H9 (cell line): ENCODE measurements around the gene GGT6. TPM values are rescaled to one million over a fixed set of nuclear protein-coding genes. Genes with fewer than 3 reads are reported as not detected.

ENCODE experiments used
- DNase-seq: peaks from one replicate; pipeline ENCODE4 v3.0.0-alpha.2; 2017
- H2AFZ ChIP-seq: one replicate; pipeline ENCODE4 v1.6.1; 2013; ENCODE audit warnings: mild to moderate bottlenecking, low read length, control low read depth, moderate library complexity
- H2AK5ac ChIP-seq: 2 replicates; pipeline ENCODE4 v1.6.1; 2013; ENCODE audit warnings: low read length, control low read depth, mixed read lengths; ENCODE audit not compliant: insufficient read length
- H2BK120ac ChIP-seq: one replicate; pipeline ENCODE4 v1.6.1; 2013; ENCODE audit warnings: low read depth, mild to moderate bottlenecking, low read length, control low read depth, inconsistent platforms; ENCODE audit not compliant: poor library complexity, severe bottlenecking
- H2BK12ac ChIP-seq: 2 replicates; pipeline ENCODE4 v1.6.1; 2013; ENCODE audit warnings: low read length, control low read depth, mixed read lengths, low read depth; ENCODE audit not compliant: insufficient read length
- H2BK15ac ChIP-seq: 2 replicates; pipeline ENCODE4 v1.6.1; 2013; ENCODE audit warnings: low read depth, low read length, control low read depth
- H2BK20ac ChIP-seq: one replicate; pipeline ENCODE4 v1.6.1; 2013; ENCODE audit warnings: low read depth, mild to moderate bottlenecking, low read length, control low read depth, inconsistent platforms; ENCODE audit not compliant: poor library complexity, severe bottlenecking
- H2BK5ac ChIP-seq: 2 replicates; pipeline ENCODE4 v1.6.1; 2013; ENCODE audit warnings: low read length, control low read depth, mixed read lengths; ENCODE audit not compliant: insufficient read length
- H3K14ac ChIP-seq: 2 replicates; pipeline ENCODE4 v1.6.1; 2013; ENCODE audit warnings: low read length, control low read depth; ENCODE audit not compliant: insufficient read depth
- H3K18ac ChIP-seq: 2 replicates; pipeline ENCODE4 v1.6.1; 2013; ENCODE audit warnings: low read depth, mild to moderate bottlenecking, mixed read lengths, low read length, control low read depth; ENCODE audit not compliant: insufficient read length
- H3K23ac ChIP-seq: 2 replicates; pipeline ENCODE4 v1.6.1; 2013; ENCODE audit warnings: low read length, control low read depth, mixed read lengths, low read depth; ENCODE audit not compliant: insufficient read length
- H3K23me2 ChIP-seq: 2 replicates; pipeline ENCODE4 v1.6.1; 2013; ENCODE audit warnings: low read depth, mild to moderate bottlenecking, mixed read lengths, low read length, control low read depth; ENCODE audit not compliant: insufficient read length, poor library complexity, severe bottlenecking
- H3K27ac ChIP-seq: 2 replicates; pipeline ENCODE4 v1.5.1; 2013; ENCODE audit warnings: low read length, control low read depth, mixed read lengths, low read depth; ENCODE audit not compliant: insufficient read length
- H3K27me3 ChIP-seq: 2 replicates; pipeline ENCODE4 v1.6.1; 2013; ENCODE audit warnings: low read length, control low read depth, inconsistent platforms; ENCODE audit not compliant: insufficient read depth
- H3K4ac ChIP-seq: 2 replicates; pipeline ENCODE4 v1.6.1; 2013; ENCODE audit warnings: low read depth, mild to moderate bottlenecking, control low read depth, inconsistent platforms, low read length, moderate library complexity
- H3K4me1 ChIP-seq: 2 replicates; pipeline ENCODE4 v1.6.1; 2013; ENCODE audit warnings: low read length, control low read depth, inconsistent platforms; ENCODE audit not compliant: insufficient read depth
- H3K4me2 ChIP-seq: 2 replicates; pipeline ENCODE4 v1.6.1; 2013; ENCODE audit warnings: low read length, control low read depth, mixed read lengths; ENCODE audit not compliant: insufficient read length, insufficient read depth
- H3K56ac ChIP-seq: 2 replicates; pipeline ENCODE4 v1.6.1; 2013; ENCODE audit warnings: low read depth, mild to moderate bottlenecking, mixed read lengths, low read length, control low read depth; ENCODE audit not compliant: insufficient read length
- H3K79me1 ChIP-seq: 2 replicates; pipeline ENCODE4 v1.6.1; 2013; ENCODE audit warnings: low read depth, mild to moderate bottlenecking, moderate library complexity, low read length, control low read depth, inconsistent platforms; ENCODE audit not compliant: insufficient read depth, poor library complexity, severe bottlenecking
- H3K79me2 ChIP-seq: 2 replicates; pipeline ENCODE4 v1.6.1; 2013; ENCODE audit warnings: low read length, control low read depth, inconsistent platforms; ENCODE audit not compliant: insufficient read depth
- H3K9ac ChIP-seq: 2 replicates; pipeline ENCODE4 v1.6.1; 2013; ENCODE audit warnings: low read length, control low read depth, mixed read lengths; ENCODE audit not compliant: insufficient read length; ENCODE audit errors: extremely low read depth
- H3K9me3 ChIP-seq: one replicate; pipeline ENCODE4 v1.6.1; 2013; ENCODE audit warnings: low read depth, low read length, inconsistent platforms; ENCODE audit not compliant: control insufficient read depth
- H3T11ph ChIP-seq: one replicate; pipeline ENCODE4 v1.6.1; 2013; ENCODE audit warnings: mild to moderate bottlenecking, low read length, control low read depth, inconsistent platforms
- H4K20me1 ChIP-seq: one replicate; pipeline ENCODE4 v1.6.1; 2013; ENCODE audit not compliant: control insufficient read depth, insufficient read length, insufficient read depth
- H4K5ac ChIP-seq: 2 replicates; pipeline ENCODE4 v1.6.1; 2013; ENCODE audit warnings: low read depth, mild to moderate bottlenecking, mixed read lengths, low read length, control low read depth; ENCODE audit not compliant: insufficient read length
- H4K8ac ChIP-seq: replicated peaks from 2 replicates; pipeline ENCODE4 v1.6.1; 2013; ENCODE audit warnings: low read length, control low read depth, mixed read lengths, low read depth; ENCODE audit not compliant: insufficient read length
- H4K91ac ChIP-seq: 2 replicates; pipeline ENCODE4 v1.6.1; 2013; ENCODE audit warnings: low read depth, mild to moderate bottlenecking, moderate library complexity, mixed read lengths, low read length, control low read depth; ENCODE audit not compliant: insufficient read length
- H3K27ac Mint-ChIP-seq, 3 experiments: 2 replicates in 2 of 3; 3 replicates in 1 of 3; pipeline ENCODE4 v1.8.0; 2020 to 2021; ENCODE audit warnings: mixed read lengths in 3 of 3, mild to moderate bottlenecking in 1 of 3, moderate library complexity in 1 of 3
- H3K27me3 Mint-ChIP-seq: 2 replicates; pipeline ENCODE4 v1.8.0; 2021; ENCODE audit warnings: low read depth, mild to moderate bottlenecking, moderate library complexity, mixed read lengths
- H3K36me3 Mint-ChIP-seq, 3 experiments: 2 replicates in 2 of 3; 3 replicates in 1 of 3; pipeline ENCODE4 v1.8.0; 2020 to 2021; ENCODE audit warnings: low read depth in 3 of 3, mixed read lengths in 3 of 3; ENCODE audit not compliant: insufficient read depth in 1 of 3
- H3K4me1 Mint-ChIP-seq, 2 experiments: 2 replicates each; pipeline ENCODE4 v1.8.0; 2020; ENCODE audit warnings: mixed read lengths in 2 of 2
- H3K4me3 Mint-ChIP-seq, 2 experiments: 2 replicates in 1 of 2; 3 replicates in 1 of 2; pipeline ENCODE4 v1.8.0; 2020 to 2021; ENCODE audit warnings: mild to moderate bottlenecking in 2 of 2, mixed read lengths in 2 of 2, moderate library complexity in 1 of 2
- H3K9me3 Mint-ChIP-seq, 2 experiments: 2 replicates in 1 of 2; 3 replicates in 1 of 2; pipeline ENCODE4 v1.8.0; 2020; ENCODE audit warnings: mild to moderate bottlenecking in 2 of 2, mixed read lengths in 2 of 2, moderate library complexity in 1 of 2
- WGBS: extraction: QIAGEN DNeasy Blood & Tissue Kit; methylation state at CpG from one replicate; pipeline ENCODE4 v1.1.7; 2013; ENCODE audit warnings: missing lambda C conversion rate, low lambda C conversion rate, mixed read lengths; ENCODE audit not compliant: insufficient read length; ENCODE audit errors: extremely low coverage; 5-methylcytosine and 5-hydroxymethylcytosine counted together
- total RNA-seq: library from RNA; stranded (reverse); gene quantifications from 2 replicates; pipeline ENCODE4 v1.2.1, GENCODE V29; 2021
- TF ChIP-seq, protein P1 (sequence below): fragments of 200-600 bp; sonication (generic); conservative IDR thresholded peaks from 3 replicates; pipeline ENCODE4 v1.8.0; 2021; ENCODE audit warnings: antibody characterized with exemption, mild to moderate bottlenecking

The GGT6 gene
- total RNA-seq, 1 experiment from 2014 or later = 0.17 TPM

DNA sequence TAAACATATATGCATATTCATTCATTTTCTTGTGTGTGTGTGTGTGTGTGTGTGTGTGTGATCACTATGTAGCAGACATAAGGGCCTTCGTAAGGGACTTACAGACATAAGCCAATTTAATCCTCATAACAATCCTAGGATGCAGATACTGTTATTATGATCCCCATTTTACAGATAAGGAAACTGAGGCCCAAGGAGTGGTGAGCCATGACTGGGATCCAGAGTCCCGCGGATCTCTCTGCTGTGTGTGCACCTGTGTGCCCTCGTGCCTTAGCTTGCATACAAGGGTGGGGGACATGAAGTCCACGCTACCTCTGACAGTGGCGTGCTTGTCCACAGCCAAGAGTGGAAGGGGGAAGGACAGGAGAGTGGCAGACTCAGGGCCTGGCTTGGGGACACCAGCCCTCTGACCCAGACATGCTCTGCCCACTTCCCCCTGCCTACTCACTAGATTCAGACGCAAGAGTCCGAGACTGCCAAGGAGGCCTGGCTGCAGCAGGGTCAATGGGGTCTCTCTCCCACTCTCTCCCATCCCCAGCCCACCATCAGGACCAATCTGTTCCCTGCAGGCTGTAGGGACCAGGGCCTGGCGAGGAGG is 14.2 kb upstream of the GGT6 start:
- Histone ChIP-seq H3K18ac (no peak overlapping the region), H4K20me1 (no peaks in the 10 kb centered on the region), H3K14ac (no peak overlapping the region), H3K56ac (no peak overlapping the region), H3K4me2 (no peak overlapping the region), H4K8ac (no peak overlapping the region), H2BK12ac (no peak overlapping the region), H3K9me3 (no peaks in the 10 kb centered on the region), H2AK5ac (no peak overlapping the region), H4K5ac (no peak overlapping the region), H2BK15ac (no peak overlapping the region), H3K4ac (no peak overlapping the region), H3K27ac (no peak overlapping the region), H3K79me1 (no peaks in the 10 kb centered on the region), H3K23me2 (no peaks in the 10 kb centered on the region), H2BK120ac (no peak overlapping the region), H3K27me3 (no peaks in the 10 kb centered on the region), H4K91ac (no peak overlapping the region), H3K9ac (no peak overlapping the region), H2BK5ac (no peak overlapping the region), H2AFZ (no peak overlapping the region), H2BK20ac (no peak overlapping the region), H3K79me2 (no peaks in the 10 kb centered on the region), H3T11ph (no peak overlapping the region), H3K4me1 (peaks cover 5% of the 10 kb centered on the region; the same call in 1 of the 2 replicates), H3K23ac (no peak overlapping the region)
- Mint-ChIP-seq H3K36me3 (peaks cover 0 to 6% (median 0%) of the 10 kb centered on the region in 3 experiments; a peak in 1 of 7 replicates), H3K27ac (no peak overlapping the region), H3K27me3 (peaks cover 2% of the 10 kb centered on the region), H3K9me3 (peaks cover 0 to 3% of the 10 kb centered on the region in 2 experiments; a peak in 2 of 5 replicates), H3K4me1 (peaks cover 20 to 41% of the 10 kb centered on the region in 2 experiments), H3K4me3 (no peak overlapping the region; a peak in 1 of 5 replicates)
- no CpG with 5 or more reads among the region's 9 CpGs for WGBS
- no peak for DNase-seq
- TF ChIP-seq, protein P1, sequence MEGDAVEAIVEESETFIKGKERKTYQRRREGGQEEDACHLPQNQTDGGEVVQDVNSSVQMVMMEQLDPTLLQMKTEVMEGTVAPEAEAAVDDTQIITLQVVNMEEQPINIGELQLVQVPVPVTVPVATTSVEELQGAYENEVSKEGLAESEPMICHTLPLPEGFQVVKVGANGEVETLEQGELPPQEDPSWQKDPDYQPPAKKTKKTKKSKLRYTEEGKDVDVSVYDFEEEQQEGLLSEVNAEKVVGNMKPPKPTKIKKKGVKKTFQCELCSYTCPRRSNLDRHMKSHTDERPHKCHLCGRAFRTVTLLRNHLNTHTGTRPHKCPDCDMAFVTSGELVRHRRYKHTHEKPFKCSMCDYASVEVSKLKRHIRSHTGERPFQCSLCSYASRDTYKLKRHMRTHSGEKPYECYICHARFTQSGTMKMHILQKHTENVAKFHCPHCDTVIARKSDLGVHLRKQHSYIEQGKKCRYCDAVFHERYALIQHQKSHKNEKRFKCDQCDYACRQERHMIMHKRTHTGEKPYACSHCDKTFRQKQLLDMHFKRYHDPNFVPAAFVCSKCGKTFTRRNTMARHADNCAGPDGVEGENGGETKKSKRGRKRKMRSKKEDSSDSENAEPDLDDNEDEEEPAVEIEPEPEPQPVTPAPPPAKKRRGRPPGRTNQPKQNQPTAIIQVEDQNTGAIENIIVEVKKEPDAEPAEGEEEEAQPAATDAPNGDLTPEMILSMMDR = no peak
